ENCODE data around the gene ZBTB7C.

DNA sequence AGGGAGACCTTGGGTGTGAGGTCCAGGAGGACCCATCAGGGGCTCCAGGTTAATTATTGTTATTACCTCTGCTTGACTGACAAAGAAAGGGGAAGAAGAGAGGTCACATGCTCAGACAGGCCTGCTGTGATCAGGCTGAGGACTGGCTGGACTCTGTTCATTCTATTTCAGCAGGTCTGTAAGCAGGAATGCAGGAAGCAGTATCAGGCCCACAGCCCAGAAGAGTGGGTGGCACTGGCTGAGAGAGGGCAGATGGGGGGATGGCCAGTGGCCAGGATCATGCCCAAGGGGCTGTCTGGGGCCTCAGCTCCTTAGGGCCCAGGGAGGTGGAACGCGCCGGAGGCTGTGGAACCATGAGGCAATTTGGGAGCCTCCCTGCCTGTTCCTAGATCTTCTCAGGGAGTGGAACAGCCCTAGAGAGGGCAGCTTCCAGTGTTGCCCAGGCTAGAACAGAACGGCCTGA lies 43.7 kb upstream of the ZBTB7C start:
- TF ChIP-seq, protein P1, sequence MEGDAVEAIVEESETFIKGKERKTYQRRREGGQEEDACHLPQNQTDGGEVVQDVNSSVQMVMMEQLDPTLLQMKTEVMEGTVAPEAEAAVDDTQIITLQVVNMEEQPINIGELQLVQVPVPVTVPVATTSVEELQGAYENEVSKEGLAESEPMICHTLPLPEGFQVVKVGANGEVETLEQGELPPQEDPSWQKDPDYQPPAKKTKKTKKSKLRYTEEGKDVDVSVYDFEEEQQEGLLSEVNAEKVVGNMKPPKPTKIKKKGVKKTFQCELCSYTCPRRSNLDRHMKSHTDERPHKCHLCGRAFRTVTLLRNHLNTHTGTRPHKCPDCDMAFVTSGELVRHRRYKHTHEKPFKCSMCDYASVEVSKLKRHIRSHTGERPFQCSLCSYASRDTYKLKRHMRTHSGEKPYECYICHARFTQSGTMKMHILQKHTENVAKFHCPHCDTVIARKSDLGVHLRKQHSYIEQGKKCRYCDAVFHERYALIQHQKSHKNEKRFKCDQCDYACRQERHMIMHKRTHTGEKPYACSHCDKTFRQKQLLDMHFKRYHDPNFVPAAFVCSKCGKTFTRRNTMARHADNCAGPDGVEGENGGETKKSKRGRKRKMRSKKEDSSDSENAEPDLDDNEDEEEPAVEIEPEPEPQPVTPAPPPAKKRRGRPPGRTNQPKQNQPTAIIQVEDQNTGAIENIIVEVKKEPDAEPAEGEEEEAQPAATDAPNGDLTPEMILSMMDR (conservative IDR thresholded peaks at IDR 0.05; ENCODE audit: low read length), result no peak
- TF ChIP-seq EZH2phosphoT487 (IDR thresholded peaks at IDR 0.05; ENCODE audit: borderline replicate concordance, low read depth, low read length), result no peak

Measured in OCI-LY7 (cell line).